CD4-positive, alpha-beta T cell (primary cell): ENCODE measurements around the gene AHCYL2. TPM values are rescaled to one million over a fixed set of nuclear protein-coding genes. Genes with fewer than 3 reads are reported as not detected.
A peak's percentile ranks its signal among the peaks of the same experiment; 100 is the strongest.
"Not testable (repeated sequence)": the region's sequence is repeated elsewhere in the genome, so short reads cannot be mapped to it uniquely, and the experiment has no call there.

Experiments used
- ATAC-seq: fragments of 200-7000 bp; cut with Tn5 transposase; one replicate; pipeline ENCODE4 v1.10.0; 2022; ENCODE audit warnings: mild to moderate bottlenecking; ENCODE audit not compliant: poor library complexity
- CTCF ChIA-PET: fragments of 350-600 bp; sonication (Branson Sonifier 250); formaldehyde crosslinking; loops from one replicate; lab custom pipeline; 2021; ENCODE audit warnings: antibody characterized with exemption, inconsistent platforms; lab: Charles Lee
- POLR2A ChIA-PET: fragments of 350-600 bp; sonication (Branson Sonifier 250); formaldehyde crosslinking; loops from one replicate; lab custom pipeline; 2021; ENCODE audit warnings: antibody characterized with exemption, inconsistent platforms; lab: Charles Lee
- DNase-seq, 14 experiments: peaks; one replicate each; pipeline ENCODE4 v3.0.0-alpha.2; 2013 to 2020; ENCODE audit warnings: mixed read lengths in 2 of 14
- H3K27ac ChIP-seq, 2 donors: one replicate each; pipeline versions ENCODE4 v1.5.1 to v1.7.0; 2013; ENCODE audit warnings: low read length in 2 of 2, low read depth in 1 of 2, mild to moderate bottlenecking in 1 of 2
- H3K27me3 ChIP-seq, 2 experiments: 1 replicate in 1 of 2; 2 replicates in 1 of 2; pipeline versions ENCODE4 v1.6.1 to v1.7.0; 2013; ENCODE audit warnings: low read length in 2 of 2, control low read depth in 1 of 2, mild to moderate bottlenecking in 1 of 2, moderate library complexity in 1 of 2; ENCODE audit not compliant: insufficient read depth in 2 of 2, control insufficient read depth in 1 of 2
- H3K36me3 ChIP-seq: one replicate; pipeline ENCODE4 v1.6.1; 2013; ENCODE audit warnings: low read length, control low read depth; ENCODE audit not compliant: insufficient read depth
- H3K4me1 ChIP-seq: one replicate; pipeline ENCODE4 v1.6.1; 2013; ENCODE audit warnings: low read length, control low read depth; ENCODE audit not compliant: insufficient read depth
- H3K4me3 ChIP-seq: one replicate; pipeline ENCODE4 v1.5.1; 2013; ENCODE audit warnings: mild to moderate bottlenecking, low read length, moderate library complexity
- H3K9me3 ChIP-seq, 2 experiments: 1 replicate in 1 of 2; 2 replicates in 1 of 2; pipeline versions ENCODE4 v1.6.1 to v1.7.0; 2013; ENCODE audit warnings: low read length in 2 of 2, mild to moderate bottlenecking in 2 of 2, control low read depth in 1 of 2, moderate library complexity in 1 of 2; ENCODE audit not compliant: control insufficient read depth in 1 of 2, insufficient read depth in 1 of 2
- H3K27ac Mint-ChIP-seq: one replicate; pipeline ENCODE4 v1.8.0; 2020; ENCODE audit warnings: mixed read lengths
- H3K27me3 Mint-ChIP-seq: one replicate; pipeline ENCODE4 v1.8.0; 2021; ENCODE audit warnings: mixed read lengths
- H3K36me3 Mint-ChIP-seq: one replicate; pipeline ENCODE4 v1.8.0; 2021; ENCODE audit warnings: low read depth, mixed read lengths
- H3K4me1 Mint-ChIP-seq: one replicate; pipeline ENCODE4 v1.8.0; 2021; ENCODE audit warnings: low read depth, mixed read lengths
- H3K4me3 Mint-ChIP-seq: one replicate; pipeline ENCODE4 v1.8.0; 2020; ENCODE audit warnings: mild to moderate bottlenecking, mixed read lengths
- H3K9me3 Mint-ChIP-seq: one replicate; pipeline ENCODE4 v1.8.0; 2020; ENCODE audit warnings: mixed read lengths
- intact Hi-C, 2 experiments: fragments of 100-400 bp; cut with DNase I in 1 of 2; cut with micrococcal nuclease in 1 of 2; formaldehyde crosslinking; loops; one replicate each; pipeline versions ENCODE4 v1.15.1 to v1.9.0; 2023 to 2025; cut with DNase I, micrococcal nuclease
- total RNA-seq, 174 experiments: library from RNA in 2 of 174; stranded (reverse) in 2 of 174; gene quantifications; one replicate each; pipeline ENCODE4 v1.2.3 and lab custom pipeline; 2021 to 2026
- TF ChIP-seq, protein P1 (sequence below): fragments of 200-600 bp; IDR thresholded peaks from one replicate; pipeline ENCODE4 v1.8.0; 2022; ENCODE audit warnings: antibody characterized with exemption, mild to moderate bottlenecking

AHCYL2 gene
- total RNA-seq, 2 experiments from 2014 or later = 5.8 to 6.0 TPM

DNA sequence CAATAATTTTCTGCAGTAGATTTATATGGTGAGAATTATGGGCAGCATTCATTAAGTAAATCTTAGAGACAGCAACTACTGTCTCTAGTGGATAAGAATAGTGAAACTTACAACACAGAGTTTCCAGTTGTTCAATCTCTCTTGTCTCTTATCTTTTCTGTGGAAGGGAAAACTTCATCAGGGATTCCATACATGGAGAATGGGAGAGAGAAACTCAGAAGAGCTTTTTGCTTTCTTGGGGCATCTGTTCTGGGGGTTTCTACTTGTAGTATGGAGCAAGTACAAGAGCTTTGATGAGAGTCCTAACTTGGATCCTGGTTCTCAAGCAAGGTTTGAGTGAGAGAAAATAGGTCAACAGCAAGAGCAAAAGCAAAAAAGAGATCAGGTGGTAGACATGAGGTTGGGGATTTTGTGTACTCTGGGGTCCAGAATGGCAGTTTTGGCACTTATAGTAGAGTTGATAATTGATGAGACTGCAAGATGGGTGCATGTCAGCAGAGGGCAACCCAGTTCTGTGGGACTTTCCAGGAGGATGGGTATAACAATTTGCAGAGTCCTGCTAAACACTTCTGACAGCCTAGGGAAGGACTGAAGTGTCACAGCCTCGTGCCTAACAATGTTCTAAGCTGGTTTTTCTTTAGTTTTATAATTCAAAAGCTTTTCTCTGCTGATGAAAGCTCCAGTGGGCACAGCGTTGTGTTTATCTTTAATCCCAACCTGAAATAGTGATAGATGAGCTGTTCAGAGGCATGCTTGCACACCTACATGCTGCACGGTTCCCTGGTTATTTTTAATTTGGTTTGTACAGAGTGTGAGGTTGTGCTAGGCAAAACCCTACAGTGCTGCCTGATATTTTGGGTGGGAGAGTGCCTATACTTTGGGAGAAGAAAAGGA, 177.4 kb downstream of the AHCYL2 start:
- Mint-ChIP-seq H3K27me3 (no peaks in the 10 kb centered on the region), H3K4me1 (no peaks in the 10 kb centered on the region), H3K27ac (no peak overlapping the region), H3K4me3 (no peak overlapping the region), H3K9me3 (no peaks in the 10 kb centered on the region), H3K36me3 (peaks cover 73% of the 10 kb centered on the region)
- TF ChIP-seq, protein P1, sequence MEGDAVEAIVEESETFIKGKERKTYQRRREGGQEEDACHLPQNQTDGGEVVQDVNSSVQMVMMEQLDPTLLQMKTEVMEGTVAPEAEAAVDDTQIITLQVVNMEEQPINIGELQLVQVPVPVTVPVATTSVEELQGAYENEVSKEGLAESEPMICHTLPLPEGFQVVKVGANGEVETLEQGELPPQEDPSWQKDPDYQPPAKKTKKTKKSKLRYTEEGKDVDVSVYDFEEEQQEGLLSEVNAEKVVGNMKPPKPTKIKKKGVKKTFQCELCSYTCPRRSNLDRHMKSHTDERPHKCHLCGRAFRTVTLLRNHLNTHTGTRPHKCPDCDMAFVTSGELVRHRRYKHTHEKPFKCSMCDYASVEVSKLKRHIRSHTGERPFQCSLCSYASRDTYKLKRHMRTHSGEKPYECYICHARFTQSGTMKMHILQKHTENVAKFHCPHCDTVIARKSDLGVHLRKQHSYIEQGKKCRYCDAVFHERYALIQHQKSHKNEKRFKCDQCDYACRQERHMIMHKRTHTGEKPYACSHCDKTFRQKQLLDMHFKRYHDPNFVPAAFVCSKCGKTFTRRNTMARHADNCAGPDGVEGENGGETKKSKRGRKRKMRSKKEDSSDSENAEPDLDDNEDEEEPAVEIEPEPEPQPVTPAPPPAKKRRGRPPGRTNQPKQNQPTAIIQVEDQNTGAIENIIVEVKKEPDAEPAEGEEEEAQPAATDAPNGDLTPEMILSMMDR = no peak
- Histone ChIP-seq H3K4me3 (no peak overlapping the region), H3K36me3 (peaks cover 38% of the 10 kb centered on the region), H3K27ac (no peak overlapping the region), H3K9me3 (no peaks in the 10 kb centered on the region), H3K27me3 (no peaks in the 10 kb centered on the region), H3K4me1 (no peaks in the 10 kb centered on the region)
- CTCF ChIA-PET = interaction anchor here (1.5 kb wide), 1 partner anchor 35 kb away, joined by 3 read pairs; no protein-coding TSS in a partner anchor
- POLR2A ChIA-PET = interaction anchor here (0.7 kb wide), 1 partner anchor 13 kb away, joined by 3 read pairs; no protein-coding TSS in a partner anchor
- no peak for ATAC-seq
- DNase-seq = peak in 3 of 14 experiments; percentile 9 to 28 (median 13)
- intact Hi-C loops = no loop called here

DNA sequence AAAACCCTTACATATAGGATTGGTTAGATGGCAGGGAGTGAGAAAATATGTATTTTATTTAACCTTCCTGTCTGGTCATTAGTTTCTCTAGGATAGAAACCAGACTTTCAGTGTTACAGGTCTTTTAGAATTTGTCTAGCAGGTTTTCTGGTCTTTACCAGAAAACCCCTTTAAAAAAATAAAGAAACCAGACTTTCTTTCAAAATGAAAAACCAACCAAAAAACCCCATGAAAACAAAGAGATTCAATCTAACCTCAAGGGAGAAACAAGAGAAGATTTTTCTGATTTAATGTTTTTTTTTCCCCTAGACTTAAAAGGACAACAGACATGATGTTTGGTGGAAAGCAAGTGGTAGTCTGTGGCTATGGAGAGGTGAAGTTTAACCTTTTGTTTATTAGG, 180.7 kb downstream of the AHCYL2 start:
- Histone ChIP-seq H3K27me3 (no peaks in the 10 kb centered on the region), H3K36me3 (peaks cover 32% of the 10 kb centered on the region), H3K27ac (no peak overlapping the region), H3K4me1 (no peaks in the 10 kb centered on the region), H3K4me3 (no peak overlapping the region), H3K9me3 (no peaks in the 10 kb centered on the region)
- Mint-ChIP-seq H3K9me3 (no peaks in the 10 kb centered on the region), H3K27me3 (no peaks in the 10 kb centered on the region), H3K4me1 (no peaks in the 10 kb centered on the region), H3K27ac (no peak overlapping the region), H3K4me3 (no peak overlapping the region), H3K36me3 (peaks cover 88% of the 10 kb centered on the region)
- TF ChIP-seq, protein P1 = no peak
- DNase-seq (no peak), ATAC-seq (no peak)
- ChIA-PET CTCF (no interaction called here), POLR2A (no interaction called here)
- intact Hi-C loops = no loop called here

DNA sequence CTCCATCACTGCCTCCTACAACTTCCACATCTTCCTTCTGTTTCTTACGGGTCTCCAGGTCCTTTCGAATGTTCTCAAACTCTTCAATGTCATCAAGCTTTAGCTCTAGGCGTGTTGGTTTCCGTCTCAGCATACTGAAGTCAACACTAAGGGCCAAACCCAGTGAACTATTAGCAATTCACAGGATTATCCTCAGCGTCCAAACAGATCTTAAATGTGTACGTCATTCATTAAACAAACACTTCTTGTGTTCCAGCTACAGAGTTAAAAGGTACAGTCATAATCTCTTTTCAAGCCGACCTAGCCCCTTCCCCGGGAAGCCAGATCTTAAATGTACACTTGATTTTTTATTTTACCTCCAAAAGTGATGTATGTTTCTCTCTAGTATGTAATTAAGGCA, 185.4 kb downstream of the AHCYL2 start:
- POLR2A ChIA-PET, H3K4me1 Mint-ChIP-seq, H3K27me3 ChIP-seq, ATAC-seq, CTCF ChIA-PET, H3K4me3 Mint-ChIP-seq, H3K9me3 Mint-ChIP-seq, H3K4me3 ChIP-seq, intact Hi-C loops, H3K27me3 Mint-ChIP-seq, H3K4me1 ChIP-seq, DNase-seq, H3K9me3 ChIP-seq, H3K27ac Mint-ChIP-seq, H3K27ac ChIP-seq: not testable (repeated sequence)
- H3K36me3 ChIP-seq = peaks cover 24% of the 10 kb centered on the region
- peaks cover 84% of the 10 kb centered on the region for H3K36me3 Mint-ChIP-seq
